ENCODE results near the gene ULK1.

The ULK1 gene

GRCh38 chr12:131903270-131904255, 9.1 kb downstream of the ULK1 start:
- DNase-seq = no peak
- in situ Hi-C loops (cut with HindIII; ENCODE audit: low pct_ligation_motif_present, low pct_unique_long_range_greater_than_20kb, low sequenced_read_pairs) = no loop called here

GRCh38 chr12:131904346-131904745, 9.9 kb downstream of the ULK1 start:
- in situ Hi-C loops (cut with HindIII; ENCODE audit: low pct_ligation_motif_present, low pct_unique_long_range_greater_than_20kb, low sequenced_read_pairs) = no loop called here
- DNase-seq = no peak

- no peak for DNase-seq
- in situ Hi-C loops (cut with HindIII; ENCODE audit: low pct_ligation_motif_present, low pct_unique_long_range_greater_than_20kb, low sequenced_read_pairs) = no loop called here
Measured at GRCh38 chr12:131905081-131905629, 10.7 kb downstream of the ULK1 start.

GRCh38 chr12:131905630-131906091, 11.2 kb downstream of the ULK1 start:
- DNase-seq = no peak
- in situ Hi-C loops (cut with HindIII; ENCODE audit: low pct_ligation_motif_present, low pct_unique_long_range_greater_than_20kb, low sequenced_read_pairs) = no loop called here

- DNase-seq = no peak
Measured at GRCh38 chr12:131907379-131908091, 13.1 kb downstream of the ULK1 start.

GRCh38 chr12:131908092-131909080, 14.0 kb downstream of the ULK1 start:
- in situ Hi-C loops (cut with HindIII; ENCODE audit: low pct_ligation_motif_present, low pct_unique_long_range_greater_than_20kb, low sequenced_read_pairs) = no loop called here
- no peak for DNase-seq

More at GRCh38 chr12:131907379-131908091, 13.1 kb downstream of the ULK1 start:
- in situ Hi-C loops (cut with HindIII; ENCODE audit: low pct_ligation_motif_present, low pct_unique_long_range_greater_than_20kb, low sequenced_read_pairs) = no loop called here

- in situ Hi-C loops (cut with HindIII; ENCODE audit: low pct_ligation_motif_present, low pct_unique_long_range_greater_than_20kb, low sequenced_read_pairs) = no loop called here
- no peak for DNase-seq
Measured at GRCh38 chr12:131909081-131909751, 14.8 kb downstream of the ULK1 start.

- in situ Hi-C loops (cut with HindIII; ENCODE audit: low pct_ligation_motif_present, low pct_unique_long_range_greater_than_20kb, low sequenced_read_pairs) = no loop called here
- DNase-seq = no peak
Measured at GRCh38 chr12:131909752-131910219, 15.4 kb downstream of the ULK1 start.

GRCh38 chr12:131910302-131911027, 16.0 kb downstream of the ULK1 start:
- no peak for DNase-seq
- in situ Hi-C loops (cut with HindIII; ENCODE audit: low pct_ligation_motif_present, low pct_unique_long_range_greater_than_20kb, low sequenced_read_pairs) = no loop called here

- DNase-seq = no peak
- in situ Hi-C loops (cut with HindIII; ENCODE audit: low pct_ligation_motif_present, low pct_unique_long_range_greater_than_20kb, low sequenced_read_pairs) = no loop called here
Measured at GRCh38 chr12:131911028-131911650, 16.7 kb downstream of the ULK1 start.

GRCh38 chr12:131911851-131912477, 17.5 kb downstream of the ULK1 start:
- DNase-seq = no peak
- in situ Hi-C loops (cut with HindIII; ENCODE audit: low pct_ligation_motif_present, low pct_unique_long_range_greater_than_20kb, low sequenced_read_pairs) = no loop called here

GRCh38 chr12:131912518-131913274, 18.3 kb downstream of the ULK1 start:
- in situ Hi-C loops (cut with HindIII; ENCODE audit: low pct_ligation_motif_present, low pct_unique_long_range_greater_than_20kb, low sequenced_read_pairs) = no loop called here
- DNase-seq = peak; percentile 61

- in situ Hi-C loops (cut with HindIII; ENCODE audit: low pct_ligation_motif_present, low pct_unique_long_range_greater_than_20kb, low sequenced_read_pairs) = no loop called here
- DNase-seq = no peak
Measured at GRCh38 chr12:131913666-131914065, 19.2 kb downstream of the ULK1 start.

GRCh38 chr12:131914179-131914702, 19.8 kb downstream of the ULK1 start:
- in situ Hi-C loops (cut with HindIII; ENCODE audit: low pct_ligation_motif_present, low pct_unique_long_range_greater_than_20kb, low sequenced_read_pairs) = no loop called here
- no peak for DNase-seq

- in situ Hi-C loops (cut with HindIII; ENCODE audit: low pct_ligation_motif_present, low pct_unique_long_range_greater_than_20kb, low sequenced_read_pairs) = no loop called here
- DNase-seq = no peak
Measured at GRCh38 chr12:131915000-131915689, 20.7 kb downstream of the ULK1 start.
